ENCODE results near the gene MPZ.

GRCh38 chr1:161258439-161259344 lies 51.1 kb downstream of the MPZ start, which contains the start of gene PCP4L1:
- TF ChIP-seq SNAI2 (CRISPR knock-in tag; IDR thresholded peaks at IDR 0.05): no peak
- TF ChIP-seq ZNF565 (CRISPR knock-in tag; conservative IDR thresholded peaks at IDR 0.05; ENCODE audit: low read depth): no peak
- TF ChIP-seq ZFP3 (CRISPR knock-in tag; IDR thresholded peaks at IDR 0.05): no peak
- no peak for TF ChIP-seq ZC3H10 (CRISPR knock-in tag; IDR thresholded peaks at IDR 0.05)
- TF ChIP-seq POU6F1 (CRISPR knock-in tag; IDR thresholded peaks at IDR 0.05; ENCODE audit: borderline replicate concordance, low read depth): no peak
- TF ChIP-seq ARNTL (CRISPR knock-in tag; IDR thresholded peaks at IDR 0.05; ENCODE audit: borderline replicate concordance, low read depth): no peak
- TF ChIP-seq PATZ1 (CRISPR knock-in tag; IDR thresholded peaks at IDR 0.05; ENCODE audit: borderline replicate concordance): no peak
- no peak for TF ChIP-seq CREB5 (CRISPR knock-in tag; IDR thresholded peaks at IDR 0.05; ENCODE audit: low read depth)
- TF ChIP-seq ZFP30 (CRISPR knock-in tag; IDR thresholded peaks at IDR 0.05): no peak
- no peak for TF ChIP-seq TCF4 (CRISPR knock-in tag; IDR thresholded peaks at IDR 0.05; ENCODE audit: borderline replicate concordance)
- TF ChIP-seq TOX (CRISPR knock-in tag; IDR thresholded peaks at IDR 0.05; ENCODE audit: borderline replicate concordance): no peak
- no peak for TF ChIP-seq GLIS3 (CRISPR knock-in tag; IDR thresholded peaks at IDR 0.05)
- TF ChIP-seq OSR1 (CRISPR knock-in tag; IDR thresholded peaks at IDR 0.05): no peak
- TF ChIP-seq TSHZ2 (CRISPR knock-in tag; IDR thresholded peaks at IDR 0.05): no peak

All from SK-N-SH treated with all-trans-retinoic acid at 6 μM for 48 hours (cell line).